ENCODE data around the gene RASGRP2. TPM values are rescaled to one million over a fixed set of nuclear protein-coding genes. Genes with fewer than 3 reads are reported as not detected.
"Not testable (repeated sequence)": the region's sequence is repeated elsewhere in the genome, so short reads cannot be mapped to it uniquely, and the experiment has no call there.

The RASGRP2 gene
- total RNA-seq, 2 donors from 2014 or later, result 13.3 to 28.7 TPM

DNA sequence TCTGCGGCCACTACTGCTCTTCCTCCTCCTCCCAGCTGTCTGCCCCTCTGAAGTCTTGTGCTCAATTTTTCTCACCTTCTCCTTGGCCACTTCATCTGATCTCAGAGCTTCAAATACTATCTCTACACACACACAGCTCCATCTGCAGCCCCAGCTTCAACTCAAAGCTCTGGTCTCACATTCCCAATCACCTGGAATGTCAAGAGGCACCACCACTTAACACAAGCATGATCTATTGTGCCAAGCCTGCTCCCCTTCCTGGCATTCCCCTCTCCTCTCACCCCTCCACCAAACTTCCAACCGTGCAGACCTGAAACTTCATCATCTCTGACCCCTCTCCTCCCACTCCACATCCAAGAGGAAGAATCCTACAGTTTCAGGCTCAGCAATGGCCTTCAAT, 38.4 kb downstream of the RASGRP2 start:
- Histone ChIP-seq H3K4me1 (replicated peaks) (no peaks in the 10 kb centered on the region), H3K36me3 (no peaks in the 10 kb centered on the region), H3K4me3 (no peak overlapping the region), H3K27me3 (replicated peaks; ENCODE audit: insufficient read depth) (no peaks in the 10 kb centered on the region), H3K27ac (no peak overlapping the region), H3K9me3 (no peaks in the 10 kb centered on the region)
- DNase-seq (ENCODE audit: low spot score), result no peak
- TF ChIP-seq, protein P1, sequence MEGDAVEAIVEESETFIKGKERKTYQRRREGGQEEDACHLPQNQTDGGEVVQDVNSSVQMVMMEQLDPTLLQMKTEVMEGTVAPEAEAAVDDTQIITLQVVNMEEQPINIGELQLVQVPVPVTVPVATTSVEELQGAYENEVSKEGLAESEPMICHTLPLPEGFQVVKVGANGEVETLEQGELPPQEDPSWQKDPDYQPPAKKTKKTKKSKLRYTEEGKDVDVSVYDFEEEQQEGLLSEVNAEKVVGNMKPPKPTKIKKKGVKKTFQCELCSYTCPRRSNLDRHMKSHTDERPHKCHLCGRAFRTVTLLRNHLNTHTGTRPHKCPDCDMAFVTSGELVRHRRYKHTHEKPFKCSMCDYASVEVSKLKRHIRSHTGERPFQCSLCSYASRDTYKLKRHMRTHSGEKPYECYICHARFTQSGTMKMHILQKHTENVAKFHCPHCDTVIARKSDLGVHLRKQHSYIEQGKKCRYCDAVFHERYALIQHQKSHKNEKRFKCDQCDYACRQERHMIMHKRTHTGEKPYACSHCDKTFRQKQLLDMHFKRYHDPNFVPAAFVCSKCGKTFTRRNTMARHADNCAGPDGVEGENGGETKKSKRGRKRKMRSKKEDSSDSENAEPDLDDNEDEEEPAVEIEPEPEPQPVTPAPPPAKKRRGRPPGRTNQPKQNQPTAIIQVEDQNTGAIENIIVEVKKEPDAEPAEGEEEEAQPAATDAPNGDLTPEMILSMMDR (IDR thresholded peaks at IDR 0.05), result no peak
- no peak for TF ChIP-seq POLR2AphosphoS5 (IDR thresholded peaks at IDR 0.05)
- no peak for TF ChIP-seq POLR2A (IDR thresholded peaks at IDR 0.05)
- WGBS, result 60% methylated on average over 2 of the region's 2 CpGs
- intact Hi-C loops (cut with DNase I), result no loop called here

GRCh38 chr11:64703048-64703447, 40.9 kb downstream of the RASGRP2 start:
- Histone ChIP-seq H3K27ac (no peak overlapping the region), H3K36me3 (no peaks in the 10 kb centered on the region), H3K4me1 (replicated peaks) (no peaks in the 10 kb centered on the region), H3K9me3 (no peaks in the 10 kb centered on the region), H3K4me3 (no peak overlapping the region), H3K27me3 (replicated peaks; ENCODE audit: insufficient read depth) (no peaks in the 10 kb centered on the region)
- DNase-seq (ENCODE audit: low spot score), result no peak
- 76% methylated on average over 2 of the region's 2 CpGs for WGBS
- TF ChIP-seq POLR2A (IDR thresholded peaks at IDR 0.05), result no peak
- TF ChIP-seq, protein P1 (IDR thresholded peaks at IDR 0.05), result no peak
- TF ChIP-seq POLR2AphosphoS5 (IDR thresholded peaks at IDR 0.05), result no peak
- intact Hi-C loops (cut with DNase I), result no loop called here

DNA sequence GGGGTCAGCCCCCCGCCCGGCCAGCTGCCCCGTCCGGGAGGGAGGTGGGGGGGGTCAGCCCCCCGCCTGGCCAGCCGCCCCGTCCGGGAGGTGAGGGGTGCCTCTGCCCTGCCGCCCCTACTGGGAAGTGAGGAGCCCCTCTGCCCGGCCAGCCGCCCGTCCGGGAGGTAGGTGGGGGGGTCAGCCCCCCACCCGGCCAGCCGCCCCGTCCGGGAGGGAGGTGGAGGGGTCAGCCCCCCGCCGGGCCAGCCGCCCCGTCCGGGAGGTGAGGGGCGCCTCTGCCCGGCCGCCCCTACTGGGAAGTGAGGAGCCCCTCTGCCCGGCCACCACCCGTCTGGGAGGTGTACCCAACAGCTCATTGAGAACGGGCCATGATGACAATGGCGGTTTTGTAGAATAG, 42.0 kb downstream of the RASGRP2 start:
- H3K36me3 ChIP-seq; H3K4me3 ChIP-seq; H3K9me3 ChIP-seq; H3K4me1 ChIP-seq (replicated peaks); H3K27me3 ChIP-seq (replicated peaks; ENCODE audit: insufficient read depth); DNase-seq (ENCODE audit: low spot score); H3K27ac ChIP-seq; intact Hi-C loops (cut with DNase I): not testable (repeated sequence)
- 97% methylated on average over 11 of the region's 29 CpGs for WGBS

DNA sequence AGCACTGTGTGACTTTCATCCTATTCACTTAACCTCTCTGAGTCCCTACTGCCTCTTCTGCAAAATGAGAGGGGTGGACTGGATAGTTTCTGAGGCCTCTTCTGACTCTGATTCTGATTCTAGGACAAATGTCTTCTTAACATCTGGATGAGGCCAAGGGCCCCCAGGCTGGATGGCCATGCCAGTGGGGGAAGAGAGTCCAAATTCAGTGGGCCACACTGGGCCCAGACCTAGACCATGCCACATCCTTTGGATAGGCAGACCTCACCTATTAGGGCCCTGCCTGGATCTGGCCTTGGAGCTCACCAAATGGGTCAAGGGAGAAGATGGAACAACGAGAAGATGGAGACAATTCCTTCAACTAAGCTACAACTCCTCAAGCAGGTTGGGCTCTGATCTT, 45.5 kb downstream of the RASGRP2 start:
- Histone ChIP-seq H3K9me3 (no peaks in the 10 kb centered on the region), H3K36me3 (no peaks in the 10 kb centered on the region), H3K4me1 (replicated peaks) (no peaks in the 10 kb centered on the region), H3K27ac (no peak overlapping the region), H3K4me3 (no peak overlapping the region), H3K27me3 (replicated peaks; ENCODE audit: insufficient read depth) (no peaks in the 10 kb centered on the region)
- DNase-seq (ENCODE audit: low spot score), result no peak
- intact Hi-C loops (cut with DNase I), result no loop called here
- TF ChIP-seq, protein P1 (IDR thresholded peaks at IDR 0.05), result no peak
- TF ChIP-seq POLR2A (IDR thresholded peaks at IDR 0.05) (no peak), POLR2AphosphoS5 (IDR thresholded peaks at IDR 0.05) (no peak)
- 94% methylated on average over 1 of the region's 1 CpG for WGBS

DNA sequence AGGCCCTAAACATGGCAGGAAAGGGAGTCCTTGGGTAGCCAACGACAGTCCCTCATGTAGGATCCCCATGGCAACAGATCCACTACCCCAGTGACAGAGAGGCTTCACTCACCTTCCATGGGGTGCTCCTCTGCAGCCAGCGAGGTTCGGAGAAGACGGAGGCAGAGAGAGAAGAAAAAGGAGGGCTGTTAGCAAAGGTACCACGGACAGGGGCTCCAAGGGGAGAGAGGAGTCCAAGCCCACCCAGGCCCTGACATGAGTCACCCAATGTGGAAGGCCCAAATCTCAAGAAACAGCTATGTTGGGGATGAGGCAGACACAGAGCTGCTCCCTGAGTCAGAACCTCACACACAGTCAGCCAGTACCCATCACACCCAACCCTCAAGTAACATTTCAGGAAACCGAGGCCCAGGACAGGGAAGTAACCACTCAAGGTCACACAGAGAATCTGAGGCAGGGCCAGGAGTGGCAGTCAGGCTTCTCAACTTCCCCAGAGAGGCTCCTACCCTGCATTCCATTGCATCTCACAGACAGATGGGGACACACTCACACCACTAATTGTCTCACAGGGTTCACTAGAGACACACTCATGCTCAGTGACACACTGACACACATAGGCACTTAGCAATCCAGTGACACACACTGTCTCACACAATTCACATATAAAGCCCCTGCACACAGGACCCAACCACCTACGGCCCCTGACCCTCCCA, 46.1 kb downstream of the RASGRP2 start:
- no peaks in the 10 kb centered on the region for H3K27me3 ChIP-seq (replicated peaks; ENCODE audit: insufficient read depth)
- no peak for TF ChIP-seq POLR2AphosphoS5 (IDR thresholded peaks at IDR 0.05)
- TF ChIP-seq, protein P1 (IDR thresholded peaks at IDR 0.05), result no peak
- TF ChIP-seq POLR2A (IDR thresholded peaks at IDR 0.05), result no peak
- H3K36me3 ChIP-seq, result no peaks in the 10 kb centered on the region
- no peak for DNase-seq (ENCODE audit: low spot score)
- WGBS, result 79% methylated on average over 7 of the region's 7 CpGs
- no peaks in the 10 kb centered on the region for H3K9me3 ChIP-seq
- no peak overlapping the region for H3K4me3 ChIP-seq
- intact Hi-C loops (cut with DNase I), result no loop called here
- H3K27ac ChIP-seq, result no peak overlapping the region
- no peaks in the 10 kb centered on the region for H3K4me1 ChIP-seq (replicated peaks)

Measured in prostate gland (tissue), 2 donors.